ENCODE results near the gene ZNF655.

- no peak for TF ChIP-seq CTCF (IDR thresholded peaks at IDR 0.05; ENCODE audit: low read length)
- TF ChIP-seq EZH2 (optimal IDR thresholded peaks at IDR 0.05; ENCODE audit: low read depth, low read length) = no peak
Observed at GRCh38 chr7:99562832-99563231, 4.4 kb downstream of the ZNF655 start.

All from MM.1S (cell line).